Measurements from ENCODE around the gene LGR5.

Gene LGR5

GRCh38 chr12:71449373-71450070 is 9.9 kb downstream of the LGR5 start:
- Histone ChIP-seq H3K4me3 (ENCODE audit: insufficient read depth, low read depth, low read length) (no peak overlapping the region), H3K27ac (ENCODE audit: insufficient read depth, low read depth, low read length, poor library complexity, severe bottlenecking) (no peak overlapping the region), H3K9me3 (ENCODE audit: control insufficient read depth, low read length) (no peaks in the 10 kb centered on the region), H3K4me1 (ENCODE audit: control insufficient read depth, insufficient read depth, low read length) (no peaks in the 10 kb centered on the region), H3K36me3 (ENCODE audit: control insufficient read depth, insufficient read depth, low read length) (no peaks in the 10 kb centered on the region), H3K27me3 (ENCODE audit: control insufficient read depth, insufficient read depth, low read length, poor library complexity, severe bottlenecking) (no peaks in the 10 kb centered on the region)
- WGBS, 2 experiments, result 93 to 96% methylated on average over 2 to 3 of the region's 3 CpGs

DNA sequence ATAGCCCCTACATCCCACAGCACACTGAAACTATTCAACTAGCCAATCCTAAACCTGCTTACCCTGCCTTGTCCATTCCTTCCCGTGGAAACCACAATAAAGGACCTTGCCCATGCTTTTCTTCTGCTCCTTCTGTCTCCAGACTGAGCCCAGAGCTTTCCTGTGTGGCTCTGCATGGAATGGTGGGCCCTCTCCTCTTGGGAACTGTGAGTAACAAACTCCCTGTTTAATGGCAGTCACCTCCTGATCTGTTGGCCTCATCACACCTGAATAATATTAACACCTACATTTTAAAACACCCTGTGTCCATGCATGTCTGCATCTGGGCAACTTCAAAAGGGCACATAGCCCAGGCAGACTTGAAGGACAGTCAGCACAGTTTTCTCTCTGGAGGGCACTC is 12.4 kb downstream of the LGR5 start:
- 58 to 80% methylated on average over 1 of the region's 1 CpG for WGBS, 2 experiments

GRCh38 chr12:71455028-71455737 is 15.6 kb downstream of the LGR5 start:
- H3K4me1 ChIP-seq (ENCODE audit: control insufficient read depth, insufficient read depth, low read length), result peaks cover 29% of the 10 kb centered on the region
- 63 to 71% methylated on average over 3 of the region's 3 CpGs for WGBS, 2 experiments
- H3K27me3 ChIP-seq (ENCODE audit: control insufficient read depth, insufficient read depth, low read length, poor library complexity, severe bottlenecking), result no peaks in the 10 kb centered on the region
- H3K36me3 ChIP-seq (ENCODE audit: control insufficient read depth, insufficient read depth, low read length), result no peaks in the 10 kb centered on the region
- H3K4me3 ChIP-seq (ENCODE audit: insufficient read depth, low read depth, low read length), result no peak overlapping the region
- no peaks in the 10 kb centered on the region for H3K9me3 ChIP-seq (ENCODE audit: control insufficient read depth, low read length)
- H3K27ac ChIP-seq (ENCODE audit: insufficient read depth, low read depth, low read length, poor library complexity, severe bottlenecking), result no peak overlapping the region

More for the DNA sequence above, 12.4 kb downstream of the LGR5 start:
- no peaks in the 10 kb centered on the region for H3K9me3 ChIP-seq (ENCODE audit: control insufficient read depth, low read length)
- H3K4me3 ChIP-seq (ENCODE audit: insufficient read depth, low read depth, low read length), result no peak overlapping the region
- no peak overlapping the region for H3K27ac ChIP-seq (ENCODE audit: insufficient read depth, low read depth, low read length, poor library complexity, severe bottlenecking)
- no peaks in the 10 kb centered on the region for H3K36me3 ChIP-seq (ENCODE audit: control insufficient read depth, insufficient read depth, low read length)
- H3K27me3 ChIP-seq (ENCODE audit: control insufficient read depth, insufficient read depth, low read length, poor library complexity, severe bottlenecking), result no peaks in the 10 kb centered on the region
- H3K4me1 ChIP-seq (ENCODE audit: control insufficient read depth, insufficient read depth, low read length), result peaks cover 17% of the 10 kb centered on the region

- H3K9me3 ChIP-seq (ENCODE audit: control insufficient read depth, low read length), result no peaks in the 10 kb centered on the region
- H3K4me1 ChIP-seq (ENCODE audit: control insufficient read depth, insufficient read depth, low read length), result peaks cover 29% of the 10 kb centered on the region
- no peaks in the 10 kb centered on the region for H3K36me3 ChIP-seq (ENCODE audit: control insufficient read depth, insufficient read depth, low read length)
- no peaks in the 10 kb centered on the region for H3K27me3 ChIP-seq (ENCODE audit: control insufficient read depth, insufficient read depth, low read length, poor library complexity, severe bottlenecking)
- 26 to 39% methylated on average over 2 of the region's 2 CpGs for WGBS, 2 experiments
- H3K4me3 ChIP-seq (ENCODE audit: insufficient read depth, low read depth, low read length), result no peak overlapping the region
- H3K27ac ChIP-seq (ENCODE audit: insufficient read depth, low read depth, low read length, poor library complexity, severe bottlenecking), result peak overlapping the region; percentile 50
Observed at GRCh38 chr12:71456316-71456715, 16.7 kb downstream of the LGR5 start.

DNA sequence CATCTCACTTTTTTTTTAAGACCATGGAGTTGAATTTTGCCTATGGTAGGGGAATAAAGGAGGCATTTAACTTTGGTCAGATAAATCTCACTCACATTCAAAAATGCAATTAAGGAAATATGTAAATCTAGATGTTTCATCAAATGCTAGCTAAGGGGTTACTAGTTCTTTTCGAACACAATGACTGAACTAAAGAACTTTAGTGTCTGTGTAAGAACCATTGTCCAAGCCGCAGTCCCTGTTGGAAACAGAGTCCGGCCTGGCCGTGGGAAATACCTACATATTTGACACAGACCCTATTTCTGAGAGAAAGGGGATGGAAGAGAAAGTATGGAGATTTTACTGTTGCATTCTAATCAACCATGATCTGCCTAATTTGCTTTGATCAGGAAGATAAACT is 17.4 kb downstream of the LGR5 start:
- Histone ChIP-seq H3K36me3 (ENCODE audit: control insufficient read depth, insufficient read depth, low read length) (no peaks in the 10 kb centered on the region), H3K27ac (ENCODE audit: insufficient read depth, low read depth, low read length, poor library complexity, severe bottlenecking) (no peak overlapping the region), H3K9me3 (ENCODE audit: control insufficient read depth, low read length) (no peaks in the 10 kb centered on the region), H3K4me3 (ENCODE audit: insufficient read depth, low read depth, low read length) (no peak overlapping the region), H3K27me3 (ENCODE audit: control insufficient read depth, insufficient read depth, low read length, poor library complexity, severe bottlenecking) (no peaks in the 10 kb centered on the region), H3K4me1 (ENCODE audit: control insufficient read depth, insufficient read depth, low read length) (peaks cover 29% of the 10 kb centered on the region)
- WGBS, 2 experiments, result 86 to 92% methylated on average over 2 to 4 of the region's 4 CpGs

DNA sequence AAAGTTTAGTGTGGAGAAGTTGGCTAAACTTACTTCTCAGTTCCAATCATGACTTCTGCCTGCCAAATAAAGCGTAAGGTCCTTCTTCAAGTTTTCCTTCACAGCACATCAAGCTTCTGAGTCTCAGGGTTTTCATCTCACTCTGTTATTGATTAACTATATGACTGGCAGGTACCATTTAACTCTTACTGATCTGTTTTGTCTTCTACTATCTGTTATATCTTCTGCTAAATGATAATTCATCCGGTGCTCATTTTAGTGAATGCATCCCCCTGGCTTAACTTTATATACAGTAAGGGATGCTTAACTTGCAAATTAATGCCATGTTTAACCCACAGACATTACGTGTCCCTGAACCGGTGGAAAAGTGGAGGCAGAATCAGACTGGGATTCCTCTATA is 20.7 kb downstream of the LGR5 start:
- H3K27ac ChIP-seq (ENCODE audit: insufficient read depth, low read depth, low read length, poor library complexity, severe bottlenecking), result no peak overlapping the region
- no peaks in the 10 kb centered on the region for H3K9me3 ChIP-seq (ENCODE audit: control insufficient read depth, low read length)
- 91 to 92% methylated on average over 3 to 4 of the region's 4 CpGs for WGBS, 2 experiments
- peaks cover 23% of the 10 kb centered on the region for H3K4me1 ChIP-seq (ENCODE audit: control insufficient read depth, insufficient read depth, low read length)
- H3K4me3 ChIP-seq (ENCODE audit: insufficient read depth, low read depth, low read length), result no peak overlapping the region
- no peaks in the 10 kb centered on the region for H3K36me3 ChIP-seq (ENCODE audit: control insufficient read depth, insufficient read depth, low read length)
- H3K27me3 ChIP-seq (ENCODE audit: control insufficient read depth, insufficient read depth, low read length, poor library complexity, severe bottlenecking), result no peaks in the 10 kb centered on the region

- Histone ChIP-seq H3K27ac (ENCODE audit: insufficient read depth, low read depth, low read length, poor library complexity, severe bottlenecking) (no peak overlapping the region), H3K27me3 (ENCODE audit: control insufficient read depth, insufficient read depth, low read length, poor library complexity, severe bottlenecking) (no peaks in the 10 kb centered on the region), H3K36me3 (ENCODE audit: control insufficient read depth, insufficient read depth, low read length) (no peaks in the 10 kb centered on the region), H3K4me3 (ENCODE audit: insufficient read depth, low read depth, low read length) (no peak overlapping the region), H3K4me1 (ENCODE audit: control insufficient read depth, insufficient read depth, low read length) (peaks cover 20% of the 10 kb centered on the region), H3K9me3 (ENCODE audit: control insufficient read depth, low read length) (no peaks in the 10 kb centered on the region)
- WGBS, 2 experiments, result no CpG with 5 or more reads among the region's 1 CpG
Observed at GRCh38 chr12:71460850-71461609, 21.4 kb downstream of the LGR5 start.

DNA sequence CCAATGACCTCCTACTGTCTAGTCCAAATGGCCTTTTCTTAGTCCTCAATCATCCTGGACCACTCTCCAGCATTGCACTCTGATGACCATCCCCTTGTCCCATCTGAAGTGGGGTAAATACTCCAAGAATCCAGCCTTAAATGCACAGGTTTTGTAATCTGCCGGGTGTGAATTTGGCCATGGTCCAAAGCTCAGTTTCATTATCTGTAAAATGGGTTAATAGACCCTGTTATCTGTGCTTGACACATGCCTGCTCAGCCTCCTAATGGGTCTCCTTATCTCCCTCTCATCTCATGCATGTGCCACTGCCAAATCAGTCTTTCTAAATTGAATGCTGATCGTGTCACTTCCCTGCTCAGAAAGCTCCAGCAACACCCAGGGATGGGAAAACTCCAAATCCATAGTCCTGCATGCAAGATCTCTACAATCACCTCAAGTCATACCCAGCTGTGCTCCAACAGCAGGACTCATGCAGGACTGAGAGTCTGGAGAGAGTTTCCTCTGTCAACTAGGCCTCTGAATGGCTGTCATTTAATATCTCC is 22.3 kb downstream of the LGR5 start:
- Histone ChIP-seq H3K27me3 (ENCODE audit: control insufficient read depth, insufficient read depth, low read length, poor library complexity, severe bottlenecking) (no peaks in the 10 kb centered on the region), H3K4me3 (ENCODE audit: insufficient read depth, low read depth, low read length) (no peak overlapping the region), H3K4me1 (ENCODE audit: control insufficient read depth, insufficient read depth, low read length) (peaks cover 14% of the 10 kb centered on the region), H3K36me3 (ENCODE audit: control insufficient read depth, insufficient read depth, low read length) (no peaks in the 10 kb centered on the region), H3K9me3 (ENCODE audit: control insufficient read depth, low read length) (no peaks in the 10 kb centered on the region), H3K27ac (ENCODE audit: insufficient read depth, low read depth, low read length, poor library complexity, severe bottlenecking) (no peak overlapping the region)
- 77 to 95% methylated on average over 2 of the region's 2 CpGs for WGBS, 2 experiments

DNA sequence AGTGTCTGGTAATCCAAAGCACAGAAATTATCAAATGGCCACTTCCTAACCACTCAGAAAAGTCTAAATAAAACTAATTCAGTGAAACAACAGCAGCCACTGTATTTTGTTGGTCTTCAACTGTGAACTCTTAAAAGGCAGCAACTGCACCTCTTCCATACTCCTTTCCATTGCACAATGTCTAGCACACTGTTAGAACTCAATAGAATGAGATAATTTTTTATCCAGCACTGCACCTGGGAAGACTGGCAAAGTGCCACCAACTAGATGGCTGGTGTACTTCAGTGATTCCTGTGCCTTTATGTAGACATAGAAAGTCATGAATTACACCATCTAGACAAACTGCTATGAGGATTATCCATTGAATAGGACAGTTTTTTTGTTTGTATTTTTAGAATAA is 26.2 kb downstream of the LGR5 start:
- Histone ChIP-seq H3K27me3 (ENCODE audit: control insufficient read depth, insufficient read depth, low read length, poor library complexity, severe bottlenecking) (no peaks in the 10 kb centered on the region), H3K4me3 (ENCODE audit: insufficient read depth, low read depth, low read length) (no peak overlapping the region), H3K4me1 (ENCODE audit: control insufficient read depth, insufficient read depth, low read length) (peaks cover 24% of the 10 kb centered on the region), H3K9me3 (ENCODE audit: control insufficient read depth, low read length) (no peaks in the 10 kb centered on the region), H3K36me3 (ENCODE audit: control insufficient read depth, insufficient read depth, low read length) (no peaks in the 10 kb centered on the region), H3K27ac (ENCODE audit: insufficient read depth, low read depth, low read length, poor library complexity, severe bottlenecking) (no peak overlapping the region)

GRCh38 chr12:71469258-71469750 is 29.7 kb downstream of the LGR5 start:
- 53 to 55% methylated on average over 15 of the region's 15 CpGs for whole genome bisulfite sequencing, 2 experiments
- no peak overlapping the region for H3K4me3 ChIP-seq (ENCODE audit: insufficient read depth, low read depth, low read length)
- H3K4me1 ChIP-seq (ENCODE audit: control insufficient read depth, insufficient read depth, low read length), result peaks cover 24% of the 10 kb centered on the region
- H3K27ac ChIP-seq (ENCODE audit: insufficient read depth, low read depth, low read length, poor library complexity, severe bottlenecking), result peak overlapping the region; percentile 55
- no peaks in the 10 kb centered on the region for H3K27me3 ChIP-seq (ENCODE audit: control insufficient read depth, insufficient read depth, low read length, poor library complexity, severe bottlenecking)
- H3K36me3 ChIP-seq (ENCODE audit: control insufficient read depth, insufficient read depth, low read length), result no peaks in the 10 kb centered on the region
- H3K9me3 ChIP-seq (ENCODE audit: control insufficient read depth, low read length), result no peaks in the 10 kb centered on the region
